ENCODE data around the gene OVCH2.

The OVCH2 gene

DNA sequence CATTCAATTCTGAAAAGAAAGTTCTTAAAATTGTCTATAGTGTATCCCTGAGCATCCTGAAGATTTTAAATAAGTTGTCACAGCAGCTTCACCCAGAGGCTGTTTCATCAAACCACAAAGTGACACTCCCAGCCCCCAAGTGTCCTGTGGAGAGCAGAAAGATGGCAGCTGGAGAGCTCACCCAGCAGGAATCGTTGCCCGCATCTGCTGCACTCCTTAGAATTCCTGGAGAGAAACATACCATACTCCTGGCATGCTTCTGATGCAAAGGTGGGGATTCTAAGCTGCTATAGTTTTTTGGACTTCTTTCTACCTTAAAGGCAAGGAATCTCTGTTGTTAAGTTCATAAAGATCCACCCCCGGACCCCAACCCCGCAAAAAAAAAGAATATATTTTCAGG lies 19.5 kb downstream of the OVCH2 start:
- TF ChIP-seq, protein P1, sequence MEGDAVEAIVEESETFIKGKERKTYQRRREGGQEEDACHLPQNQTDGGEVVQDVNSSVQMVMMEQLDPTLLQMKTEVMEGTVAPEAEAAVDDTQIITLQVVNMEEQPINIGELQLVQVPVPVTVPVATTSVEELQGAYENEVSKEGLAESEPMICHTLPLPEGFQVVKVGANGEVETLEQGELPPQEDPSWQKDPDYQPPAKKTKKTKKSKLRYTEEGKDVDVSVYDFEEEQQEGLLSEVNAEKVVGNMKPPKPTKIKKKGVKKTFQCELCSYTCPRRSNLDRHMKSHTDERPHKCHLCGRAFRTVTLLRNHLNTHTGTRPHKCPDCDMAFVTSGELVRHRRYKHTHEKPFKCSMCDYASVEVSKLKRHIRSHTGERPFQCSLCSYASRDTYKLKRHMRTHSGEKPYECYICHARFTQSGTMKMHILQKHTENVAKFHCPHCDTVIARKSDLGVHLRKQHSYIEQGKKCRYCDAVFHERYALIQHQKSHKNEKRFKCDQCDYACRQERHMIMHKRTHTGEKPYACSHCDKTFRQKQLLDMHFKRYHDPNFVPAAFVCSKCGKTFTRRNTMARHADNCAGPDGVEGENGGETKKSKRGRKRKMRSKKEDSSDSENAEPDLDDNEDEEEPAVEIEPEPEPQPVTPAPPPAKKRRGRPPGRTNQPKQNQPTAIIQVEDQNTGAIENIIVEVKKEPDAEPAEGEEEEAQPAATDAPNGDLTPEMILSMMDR (conservative IDR thresholded peaks at IDR 0.05; ENCODE audit: control insufficient read depth, insufficient read depth, low read depth, low read length) = no peak
- H3K4me3 ChIP-seq (ENCODE audit: control insufficient read depth, low read depth, low read length) = no peak overlapping the region
- DNase-seq (ENCODE audit: low read depth) = no peak

DNA sequence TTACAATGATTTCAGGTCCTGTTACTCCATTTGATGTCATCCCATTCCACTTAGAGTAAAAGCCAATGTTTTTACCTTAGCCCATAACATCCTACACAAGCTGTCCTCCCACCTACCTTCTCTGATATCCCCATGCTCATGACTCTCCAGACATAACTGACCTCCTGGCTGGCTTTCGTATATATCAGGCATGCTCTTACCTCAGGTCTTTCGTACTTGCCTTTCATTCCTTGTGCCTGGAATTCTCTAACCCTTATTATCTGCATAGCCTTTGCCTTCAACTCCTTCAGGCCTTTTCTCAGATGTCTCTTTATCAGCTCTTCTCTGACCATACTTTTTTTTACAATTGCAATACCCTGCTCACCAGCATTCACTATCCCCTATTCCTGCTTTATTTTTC lies 22.7 kb downstream of the OVCH2 start:
- no peak for DNase-seq (ENCODE audit: low read depth)
- TF ChIP-seq, protein P1 (conservative IDR thresholded peaks at IDR 0.05; ENCODE audit: control insufficient read depth, insufficient read depth, low read depth, low read length) = no peak
- no peak overlapping the region for H3K4me3 ChIP-seq (ENCODE audit: control insufficient read depth, low read depth, low read length)

DNA sequence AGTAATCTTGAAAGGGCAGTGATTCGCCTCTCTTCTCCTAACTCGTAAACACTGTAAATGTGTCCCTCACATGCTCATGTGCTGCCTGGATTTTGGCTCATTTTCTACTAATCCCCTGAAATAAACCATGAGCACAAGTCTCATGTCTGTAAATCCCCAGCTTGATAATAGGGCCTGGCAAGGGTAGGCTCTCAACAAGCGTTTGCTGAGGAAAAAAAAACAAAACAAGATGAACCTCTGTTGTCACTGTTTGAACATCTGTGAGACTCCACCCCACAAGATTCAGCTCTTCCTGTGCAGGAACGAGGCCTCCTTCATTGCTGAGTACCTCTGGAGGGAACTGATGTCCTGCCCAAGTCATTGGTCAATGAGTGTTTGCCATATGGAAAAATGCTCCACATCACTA lies 28.5 kb downstream of the OVCH2 start:
- peak; percentile 35 for DNase-seq (ENCODE audit: low read depth)
- no peak overlapping the region for H3K4me3 ChIP-seq (ENCODE audit: control insufficient read depth, low read depth, low read length)
- TF ChIP-seq, protein P1 (conservative IDR thresholded peaks at IDR 0.05; ENCODE audit: control insufficient read depth, insufficient read depth, low read depth, low read length) = no peak

DNA sequence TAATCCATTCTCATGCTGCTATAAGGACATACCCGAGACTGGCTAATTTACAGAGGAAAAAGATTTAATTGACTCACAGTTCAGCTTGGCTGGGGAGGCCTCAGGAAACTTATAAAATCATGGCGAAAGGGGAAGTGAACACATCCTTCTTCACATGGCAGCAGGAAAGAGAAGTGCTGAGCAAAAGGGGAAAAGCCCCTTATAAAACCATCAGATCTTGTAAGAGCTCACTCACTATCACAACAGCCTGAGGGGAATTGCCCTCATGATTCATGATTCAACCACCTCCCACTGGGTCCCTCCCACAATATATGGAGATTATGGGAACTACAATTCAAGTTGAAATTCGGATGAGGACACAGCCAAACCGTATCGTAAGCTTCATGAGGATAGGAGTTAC lies 29.2 kb downstream of the OVCH2 start:
- no peak overlapping the region for H3K4me3 ChIP-seq (ENCODE audit: control insufficient read depth, low read depth, low read length)
- DNase-seq (ENCODE audit: low read depth) = peak; percentile 37
- TF ChIP-seq, protein P1 (conservative IDR thresholded peaks at IDR 0.05; ENCODE audit: control insufficient read depth, insufficient read depth, low read depth, low read length) = no peak

DNA sequence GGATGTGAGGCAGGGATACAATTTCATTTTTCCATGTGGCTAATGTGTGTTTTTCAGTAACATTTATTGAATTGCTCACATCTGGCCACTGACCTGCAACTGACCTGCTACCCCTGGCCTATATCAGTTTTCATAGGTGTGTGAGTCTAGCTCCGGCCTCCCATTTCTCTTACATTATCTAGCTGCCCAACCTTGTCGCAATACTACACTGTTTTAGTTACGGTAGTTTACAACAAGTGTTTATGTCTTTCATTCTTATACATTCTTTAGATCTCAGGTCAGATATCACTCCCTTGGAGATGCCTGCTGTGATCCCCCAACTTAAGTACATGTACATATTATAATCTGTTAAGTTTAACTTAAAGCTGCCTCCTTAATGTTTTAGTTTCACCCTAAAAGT lies 30.6 kb downstream of the OVCH2 start:
- no peak overlapping the region for H3K4me3 ChIP-seq (ENCODE audit: control insufficient read depth, low read depth, low read length)
- TF ChIP-seq, protein P1 (conservative IDR thresholded peaks at IDR 0.05; ENCODE audit: control insufficient read depth, insufficient read depth, low read depth, low read length) = no peak
- DNase-seq (ENCODE audit: low read depth) = no peak

DNA sequence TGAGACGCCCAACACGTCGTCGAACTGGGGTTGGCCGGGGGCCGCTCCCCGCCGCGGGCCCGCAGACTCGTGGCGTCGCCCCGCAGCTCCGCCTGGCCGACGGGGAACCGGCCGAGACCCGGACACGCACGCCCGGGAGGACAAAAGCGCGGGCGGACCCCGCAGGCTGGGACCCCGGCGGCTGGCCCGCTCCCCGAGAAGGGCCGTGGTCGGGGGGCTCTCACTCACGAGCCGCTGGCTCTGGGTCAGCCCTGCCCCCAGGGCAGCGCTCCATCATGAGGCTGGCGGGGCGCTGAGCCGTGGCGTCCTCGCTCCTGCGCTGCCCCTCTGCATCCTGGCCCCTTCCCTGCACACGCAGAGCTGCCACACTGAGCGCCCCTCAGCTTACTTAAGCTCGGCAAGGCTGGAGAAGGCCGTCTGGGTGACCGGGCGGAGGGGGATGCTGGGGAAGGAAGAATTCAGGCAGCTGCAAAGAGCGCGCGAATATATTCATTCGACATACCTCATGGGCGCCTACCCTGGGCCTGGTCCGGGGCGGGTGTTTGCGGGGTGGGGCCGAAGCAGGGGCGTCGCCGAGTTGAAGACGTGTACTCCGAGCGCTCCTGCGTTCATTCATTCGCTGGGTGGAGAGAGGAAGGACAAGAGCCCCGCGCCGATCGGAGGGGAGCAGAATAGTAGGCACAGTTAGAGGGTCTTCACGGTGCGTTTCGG lies 32.4 kb downstream of the OVCH2 start:
- H3K4me3 ChIP-seq (ENCODE audit: control insufficient read depth, low read depth, low read length) = peak overlapping the region; percentile 53
- TF ChIP-seq, protein P1 (conservative IDR thresholded peaks at IDR 0.05; ENCODE audit: control insufficient read depth, insufficient read depth, low read depth, low read length) = no peak
- peak; percentile 40 for DNase-seq (ENCODE audit: low read depth)

Data from fibroblast of mammary gland (primary cell).